ENCODE data around the gene CIAO3.

CIAO3 gene

GRCh38 chr16:775236-775796 lies 34.5 kb upstream of the CIAO3 start:
- DNase-seq = no peak

- no peak for DNase-seq
Observed at GRCh38 chr16:774086-775001, 33.5 kb upstream of the CIAO3 start.

- DNase-seq = no peak
Observed at GRCh38 chr16:772959-773358, 32.2 kb upstream of the CIAO3 start.

GRCh38 chr16:770411-770810 lies 29.6 kb upstream of the CIAO3 start:
- no peak for DNase-seq

GRCh38 chr16:769934-770333 lies 29.1 kb upstream of the CIAO3 start:
- no peak for DNase-seq

- no peak for DNase-seq
Observed at GRCh38 chr16:769184-769784, 28.5 kb upstream of the CIAO3 start.

GRCh38 chr16:768428-768827 lies 27.6 kb upstream of the CIAO3 start:
- no peak for DNase-seq

GRCh38 chr16:767743-768235 lies 27.0 kb upstream of the CIAO3 start:
- DNase-seq = no peak

GRCh38 chr16:766820-767640 lies 26.2 kb upstream of the CIAO3 start:
- DNase-seq = no peak

GRCh38 chr16:766008-766819 lies 25.4 kb upstream of the CIAO3 start:
- no peak for DNase-seq

GRCh38 chr16:765488-765865 lies 24.7 kb upstream of the CIAO3 start:
- no peak for DNase-seq

GRCh38 chr16:764848-765487 lies 24.2 kb upstream of the CIAO3 start:
- DNase-seq = no peak

- no peak for DNase-seq
Observed at GRCh38 chr16:764184-764750, 23.5 kb upstream of the CIAO3 start.

GRCh38 chr16:763369-764183 lies 22.8 kb upstream of the CIAO3 start:
- DNase-seq = no peak

GRCh38 chr16:762595-763268 lies 21.9 kb upstream of the CIAO3 start:
- no peak for DNase-seq

GRCh38 chr16:761625-762513 lies 21.1 kb upstream of the CIAO3 start:
- no peak for DNase-seq

- DNase-seq = no peak
Observed at GRCh38 chr16:760545-761343, 19.9 kb upstream of the CIAO3 start, which contains the start of gene MSLN. TSS of gene MSLN (plus strand) at chr16:760734. CDS start at chr16:762681, 1,947 bp downstream.

- no peak for DNase-seq
Observed at GRCh38 chr16:760065-760464, 19.3 kb upstream of the CIAO3 start.

Measured in NCI-H524 treated with DMSO at 0.1 percent for 48 hours (cell line).